Lower leg skin (tissue), 3 donors: ENCODE measurements around the gene DPEP2.

Source experiments
- POLR2A ChIP-seq, 2 donors: fragments of 450-650 bp; IDR thresholded peaks; one replicate each; pipeline ENCODE4 v1.6.1; 2016 to 2017; ENCODE audit warnings: antibody characterized with exemption in 2 of 2, mild to moderate bottlenecking in 1 of 2, moderate library complexity in 1 of 2
- TF ChIP-seq, protein P1 (sequence below), 3 donors: fragments of 450-650 bp; IDR thresholded peaks; one replicate each; pipeline ENCODE4 v1.5.1; 2016; ENCODE audit warnings: antibody characterized with exemption in 3 of 3, mild to moderate bottlenecking in 3 of 3, moderate library complexity in 2 of 3

- TF ChIP-seq, protein P1, sequence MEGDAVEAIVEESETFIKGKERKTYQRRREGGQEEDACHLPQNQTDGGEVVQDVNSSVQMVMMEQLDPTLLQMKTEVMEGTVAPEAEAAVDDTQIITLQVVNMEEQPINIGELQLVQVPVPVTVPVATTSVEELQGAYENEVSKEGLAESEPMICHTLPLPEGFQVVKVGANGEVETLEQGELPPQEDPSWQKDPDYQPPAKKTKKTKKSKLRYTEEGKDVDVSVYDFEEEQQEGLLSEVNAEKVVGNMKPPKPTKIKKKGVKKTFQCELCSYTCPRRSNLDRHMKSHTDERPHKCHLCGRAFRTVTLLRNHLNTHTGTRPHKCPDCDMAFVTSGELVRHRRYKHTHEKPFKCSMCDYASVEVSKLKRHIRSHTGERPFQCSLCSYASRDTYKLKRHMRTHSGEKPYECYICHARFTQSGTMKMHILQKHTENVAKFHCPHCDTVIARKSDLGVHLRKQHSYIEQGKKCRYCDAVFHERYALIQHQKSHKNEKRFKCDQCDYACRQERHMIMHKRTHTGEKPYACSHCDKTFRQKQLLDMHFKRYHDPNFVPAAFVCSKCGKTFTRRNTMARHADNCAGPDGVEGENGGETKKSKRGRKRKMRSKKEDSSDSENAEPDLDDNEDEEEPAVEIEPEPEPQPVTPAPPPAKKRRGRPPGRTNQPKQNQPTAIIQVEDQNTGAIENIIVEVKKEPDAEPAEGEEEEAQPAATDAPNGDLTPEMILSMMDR (IDR thresholded peaks at IDR 0.05): no peak
- no peak for TF ChIP-seq POLR2A (IDR thresholded peaks at IDR 0.05)
Observed at GRCh38 chr16:68013440-68013839, 14.2 kb upstream of the DPEP2 start.
